RWPE2 (cell line): ENCODE data around the gene SH3D19.

Source experiments
- ATAC-seq: fragments of 200-7000 bp; cut with Tn5 transposase; 3 replicates; pipeline ENCODE4 v1.9.1; 2021; ENCODE audit warnings: low read depth
- DNase-seq: peaks from one replicate; pipeline ENCODE4 v3.0.0-alpha.2; 2020; ENCODE audit warnings: low spot score
- H3K27ac ChIP-seq: fragments of 450-650 bp; 2 replicates; pipeline ENCODE4 v1.5.1; 2017; ENCODE audit warnings: mild to moderate bottlenecking; ENCODE audit not compliant: poor library complexity, severe bottlenecking
- H3K27me3 ChIP-seq: fragments of 250-450 bp; sonication (Bioruptor Pico); 2 replicates; pipeline ENCODE4 v1.5.1; 2021; ENCODE audit warnings: mild to moderate bottlenecking, moderate library complexity; ENCODE audit not compliant: insufficient read depth, poor library complexity, severe bottlenecking
- H3K36me3 ChIP-seq: fragments of 250-450 bp; sonication (Bioruptor Pico); 2 replicates; pipeline ENCODE4 v1.5.1; 2020; ENCODE audit warnings: low read depth, mild to moderate bottlenecking, moderate library complexity
- H3K4me1 ChIP-seq: fragments of 250-450 bp; sonication (Bioruptor Pico); 2 replicates; pipeline ENCODE4 v1.5.1; 2021; ENCODE audit warnings: mild to moderate bottlenecking, moderate library complexity; ENCODE audit not compliant: insufficient read depth, poor library complexity, severe bottlenecking
- H3K4me3 ChIP-seq: fragments of 250-450 bp; sonication (Bioruptor Pico); 2 replicates; pipeline ENCODE4 v1.5.1; 2021; ENCODE audit warnings: mild to moderate bottlenecking, moderate library complexity; ENCODE audit not compliant: severe bottlenecking
- H3K9me3 ChIP-seq: fragments of 250-450 bp; sonication (Bioruptor Pico); 2 replicates; pipeline ENCODE4 v1.5.1; 2021; ENCODE audit warnings: mild to moderate bottlenecking, moderate library complexity; ENCODE audit not compliant: severe bottlenecking
- TF ChIP-seq, protein P1 (sequence below): fragments of 450-650 bp; IDR thresholded peaks from one replicate; pipeline ENCODE4 v1.5.1; 2017; ENCODE audit warnings: mild to moderate bottlenecking, moderate library complexity; ENCODE audit not compliant: poor library complexity, severe bottlenecking

SH3D19 gene, protein sequence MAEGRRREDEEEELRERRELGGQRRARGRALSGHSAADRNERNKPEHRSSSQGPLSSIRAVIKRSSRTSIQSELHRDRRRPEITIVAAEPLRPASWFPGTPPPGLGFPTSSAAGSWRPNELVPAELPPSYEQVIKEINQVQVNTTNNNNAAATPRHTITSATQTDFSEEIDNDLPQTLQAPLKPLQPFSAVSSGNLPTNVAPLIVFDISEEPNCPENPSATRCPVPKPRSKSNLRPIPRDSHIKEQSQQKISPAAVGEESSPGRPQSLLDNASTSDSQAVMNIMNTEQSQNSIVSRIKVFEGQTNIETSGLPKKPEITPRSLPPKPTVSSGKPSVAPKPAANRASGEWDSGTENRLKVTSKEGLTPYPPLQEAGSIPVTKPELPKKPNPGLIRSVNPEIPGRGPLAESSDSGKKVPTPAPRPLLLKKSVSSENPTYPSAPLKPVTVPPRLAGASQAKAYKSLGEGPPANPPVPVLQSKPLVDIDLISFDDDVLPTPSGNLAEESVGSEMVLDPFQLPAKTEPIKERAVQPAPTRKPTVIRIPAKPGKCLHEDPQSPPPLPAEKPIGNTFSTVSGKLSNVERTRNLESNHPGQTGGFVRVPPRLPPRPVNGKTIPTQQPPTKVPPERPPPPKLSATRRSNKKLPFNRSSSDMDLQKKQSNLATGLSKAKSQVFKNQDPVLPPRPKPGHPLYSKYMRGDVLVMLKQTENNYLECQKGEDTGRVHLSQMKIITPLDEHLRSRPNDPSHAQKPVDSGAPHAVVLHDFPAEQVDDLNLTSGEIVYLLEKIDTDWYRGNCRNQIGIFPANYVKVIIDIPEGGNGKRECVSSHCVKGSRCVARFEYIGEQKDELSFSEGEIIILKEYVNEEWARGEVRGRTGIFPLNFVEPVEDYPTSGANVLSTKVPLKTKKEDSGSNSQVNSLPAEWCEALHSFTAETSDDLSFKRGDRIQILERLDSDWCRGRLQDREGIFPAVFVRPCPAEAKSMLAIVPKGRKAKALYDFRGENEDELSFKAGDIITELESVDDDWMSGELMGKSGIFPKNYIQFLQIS

GRCh38 chr4:151325111-151325948 lies at the start of gene SH3D19:
Gene SH3D19 (minus strand): TSS chr4:151325605. CDS start chr4:151325352, 253 bp downstream.
- H3K4me1 ChIP-seq, result peaks cover 34% of the 10 kb centered on the region
- H3K27me3 ChIP-seq, result no peaks in the 10 kb centered on the region
- TF ChIP-seq, protein P1, sequence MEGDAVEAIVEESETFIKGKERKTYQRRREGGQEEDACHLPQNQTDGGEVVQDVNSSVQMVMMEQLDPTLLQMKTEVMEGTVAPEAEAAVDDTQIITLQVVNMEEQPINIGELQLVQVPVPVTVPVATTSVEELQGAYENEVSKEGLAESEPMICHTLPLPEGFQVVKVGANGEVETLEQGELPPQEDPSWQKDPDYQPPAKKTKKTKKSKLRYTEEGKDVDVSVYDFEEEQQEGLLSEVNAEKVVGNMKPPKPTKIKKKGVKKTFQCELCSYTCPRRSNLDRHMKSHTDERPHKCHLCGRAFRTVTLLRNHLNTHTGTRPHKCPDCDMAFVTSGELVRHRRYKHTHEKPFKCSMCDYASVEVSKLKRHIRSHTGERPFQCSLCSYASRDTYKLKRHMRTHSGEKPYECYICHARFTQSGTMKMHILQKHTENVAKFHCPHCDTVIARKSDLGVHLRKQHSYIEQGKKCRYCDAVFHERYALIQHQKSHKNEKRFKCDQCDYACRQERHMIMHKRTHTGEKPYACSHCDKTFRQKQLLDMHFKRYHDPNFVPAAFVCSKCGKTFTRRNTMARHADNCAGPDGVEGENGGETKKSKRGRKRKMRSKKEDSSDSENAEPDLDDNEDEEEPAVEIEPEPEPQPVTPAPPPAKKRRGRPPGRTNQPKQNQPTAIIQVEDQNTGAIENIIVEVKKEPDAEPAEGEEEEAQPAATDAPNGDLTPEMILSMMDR, result no peak
- no peaks in the 10 kb centered on the region for H3K9me3 ChIP-seq
- peaks cover 3% of the 10 kb centered on the region; the same call in 1 of the 2 replicates for H3K36me3 ChIP-seq
- H3K27ac ChIP-seq, result peak within 1 kb of the TSS; percentile 77
- ATAC-seq, result peak; percentile 76
- peak; percentile 73 for DNase-seq
- H3K4me3 ChIP-seq, result peak within 1 kb of the TSS; percentile 83

DNA sequence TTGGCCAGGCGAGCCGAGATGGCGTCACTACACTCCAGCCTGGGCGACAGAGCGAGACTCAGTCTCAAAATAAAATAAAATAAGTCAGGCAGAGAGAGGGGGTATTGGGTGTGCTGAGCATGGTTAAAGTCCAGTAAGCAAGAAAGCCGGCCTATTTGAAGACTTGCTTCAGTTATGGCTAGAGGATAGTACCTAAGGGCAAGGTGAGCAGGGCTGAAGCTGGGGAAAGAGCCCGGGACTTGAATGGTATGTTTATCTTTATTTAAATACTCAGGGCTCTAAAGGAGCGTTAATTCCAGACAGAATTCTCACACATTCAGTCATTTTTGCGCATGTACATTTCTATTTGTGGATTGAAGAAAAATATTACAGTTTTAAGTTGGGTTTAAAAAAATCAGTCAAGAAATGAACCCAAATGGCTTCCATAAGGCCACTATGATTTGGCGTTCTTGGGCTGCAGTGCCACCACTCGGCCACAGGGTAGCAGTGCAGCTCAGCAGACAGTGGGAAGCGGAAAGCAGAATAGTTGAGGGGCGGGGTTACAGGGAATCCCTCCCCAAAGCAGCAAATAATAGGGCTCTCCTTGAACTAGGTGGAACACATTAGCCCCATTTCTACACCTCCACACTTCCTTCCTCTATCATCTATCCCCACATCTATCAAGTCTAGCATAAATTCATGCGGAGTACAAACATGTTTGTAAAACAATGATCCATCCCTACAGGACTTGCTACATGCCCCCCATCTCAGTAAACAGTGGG lies 37.2 kb upstream of the SH3D19 start:
- H3K4me3 ChIP-seq, result no peak overlapping the region
- TF ChIP-seq, protein P1, result peak; percentile 97
- ATAC-seq (peak; percentile 95), DNase-seq (peak; percentile 70)
- H3K27ac ChIP-seq, result no peak overlapping the region
- no peaks in the 10 kb centered on the region for H3K4me1 ChIP-seq
- no peaks in the 10 kb centered on the region for H3K27me3 ChIP-seq
- no peaks in the 10 kb centered on the region for H3K9me3 ChIP-seq
- no peaks in the 10 kb centered on the region for H3K36me3 ChIP-seq

DNA sequence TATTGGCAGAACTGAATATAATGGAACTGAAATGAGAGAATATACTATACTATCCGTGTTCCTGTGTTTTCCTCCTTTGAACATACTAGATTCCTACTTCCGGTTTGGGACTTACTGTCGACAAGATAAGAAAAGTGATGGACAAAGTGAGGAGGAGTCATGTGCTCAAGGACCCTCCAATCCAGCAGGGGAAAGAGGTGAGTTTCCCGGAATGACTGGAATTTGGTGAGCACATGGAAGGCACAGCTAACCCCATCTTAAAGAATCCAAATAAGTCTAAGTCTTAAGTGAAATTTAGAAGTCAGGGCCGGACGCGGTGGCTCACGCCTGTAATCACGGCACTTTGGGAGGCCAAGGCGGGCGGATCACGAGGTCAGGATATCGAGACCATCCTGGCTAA lies 36.6 kb upstream of the SH3D19 start:
- ATAC-seq (no peak), DNase-seq (no peak)
- no peaks in the 10 kb centered on the region for H3K9me3 ChIP-seq
- no peak overlapping the region for H3K4me3 ChIP-seq
- H3K4me1 ChIP-seq, result no peaks in the 10 kb centered on the region
- TF ChIP-seq, protein P1, result no peak
- H3K36me3 ChIP-seq, result no peaks in the 10 kb centered on the region
- H3K27me3 ChIP-seq, result no peaks in the 10 kb centered on the region
- no peak overlapping the region for H3K27ac ChIP-seq

DNA sequence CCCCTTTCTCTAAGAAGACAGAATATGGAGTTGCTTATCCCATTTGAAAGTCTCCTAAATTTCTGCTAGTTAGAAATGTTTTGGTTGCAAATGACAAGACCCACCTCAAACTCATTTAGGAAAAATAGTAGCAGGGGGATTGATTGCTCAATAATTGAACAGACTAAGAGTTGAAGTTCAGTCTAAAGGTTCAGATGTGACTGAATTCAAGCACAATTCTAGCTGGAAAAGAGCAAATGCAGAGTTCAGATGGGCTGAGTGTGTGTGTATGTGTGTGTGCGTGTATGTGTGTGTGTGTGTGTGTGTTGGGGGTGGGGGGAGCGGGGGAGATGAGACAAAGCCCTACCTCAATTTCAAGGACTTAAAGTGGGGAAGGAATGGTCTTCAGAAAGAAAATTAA lies 35.7 kb upstream of the SH3D19 start:
- TF ChIP-seq, protein P1, result no peak
- H3K4me1 ChIP-seq, result peaks cover 5% of the 10 kb centered on the region
- no peak for ATAC-seq
- no peaks in the 10 kb centered on the region for H3K27me3 ChIP-seq
- no peak overlapping the region for H3K27ac ChIP-seq
- no peak for DNase-seq
- H3K4me3 ChIP-seq, result no peak overlapping the region
- H3K36me3 ChIP-seq, result no peaks in the 10 kb centered on the region
- H3K9me3 ChIP-seq, result no peaks in the 10 kb centered on the region
